GM19239 (cell line): ENCODE results near the gene OR4K15.
"Not testable (repeated sequence)": the region's sequence is repeated elsewhere in the genome, so short reads cannot be mapped to it uniquely, and the experiment has no call there.

Experiments
- DNase-seq: peaks from one replicate; pipeline ENCODE4 v3.0.0; 2011; ENCODE audit warnings: low spot score; ENCODE audit not compliant: insufficient read length
- FAIRE-seq: peaks from 2 replicates; lab custom pipeline; 2011; peaks lifted over from hg19 to GRCh38; lab: Jason Lieb, UNC

The OR4K15 gene, protein sequence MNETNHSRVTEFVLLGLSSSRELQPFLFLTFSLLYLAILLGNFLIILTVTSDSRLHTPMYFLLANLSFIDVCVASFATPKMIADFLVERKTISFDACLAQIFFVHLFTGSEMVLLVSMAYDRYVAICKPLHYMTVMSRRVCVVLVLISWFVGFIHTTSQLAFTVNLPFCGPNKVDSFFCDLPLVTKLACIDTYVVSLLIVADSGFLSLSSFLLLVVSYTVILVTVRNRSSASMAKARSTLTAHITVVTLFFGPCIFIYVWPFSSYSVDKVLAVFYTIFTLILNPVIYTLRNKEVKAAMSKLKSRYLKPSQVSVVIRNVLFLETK

DNA sequence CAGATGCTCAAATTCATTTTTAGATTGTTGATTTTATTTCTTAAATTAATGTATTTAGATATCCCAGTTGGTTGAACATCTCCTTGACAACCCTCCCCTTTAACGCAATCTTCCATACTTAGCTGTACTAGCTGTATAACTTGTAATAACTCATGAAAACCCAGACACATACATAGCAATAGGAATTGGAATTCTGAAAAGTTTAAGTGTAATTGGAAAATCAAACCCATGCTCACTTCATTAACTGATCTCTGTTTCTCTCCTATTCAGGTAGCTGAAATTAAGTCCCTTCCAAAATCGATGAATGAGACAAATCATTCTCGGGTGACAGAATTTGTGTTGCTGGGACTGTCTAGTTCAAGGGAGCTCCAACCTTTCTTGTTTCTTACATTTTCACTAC, at the start of gene OR4K15:
Gene OR4K15, plus strand, starts transcription at position 301 of the 400 bp plus-strand sequence. Its CDS starts 0 bp downstream, at position 301.
- no peak for DNase-seq
- no peak for FAIRE-seq

DNA sequence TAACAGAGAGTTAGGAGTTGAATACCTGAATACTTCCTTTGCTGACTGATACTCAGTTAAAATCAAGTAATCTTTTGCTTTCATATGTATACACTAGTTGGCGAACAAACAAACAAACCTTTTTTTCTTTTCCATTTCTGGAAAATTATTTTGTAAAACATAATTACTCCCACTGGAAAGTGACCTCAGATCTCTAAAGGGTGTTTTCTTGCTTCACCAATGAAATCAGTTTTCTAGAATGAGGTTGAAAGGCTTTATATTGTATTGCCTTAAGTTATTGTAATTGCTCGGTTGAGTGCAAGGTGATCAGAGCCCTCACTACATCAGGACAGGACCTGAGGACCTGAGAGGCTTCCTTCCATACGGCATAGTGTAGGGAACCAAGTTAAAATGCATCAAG, 44.8 kb upstream of the OR4K15 start, which contains the start of gene OR4K1:
Gene OR4K1, plus strand, starts transcription at position 301 of the 400 bp plus-strand sequence. CDS start 4,750 bp downstream, outside the sequence.
- FAIRE-seq (no peak), DNase-seq (no peak)

DNA sequence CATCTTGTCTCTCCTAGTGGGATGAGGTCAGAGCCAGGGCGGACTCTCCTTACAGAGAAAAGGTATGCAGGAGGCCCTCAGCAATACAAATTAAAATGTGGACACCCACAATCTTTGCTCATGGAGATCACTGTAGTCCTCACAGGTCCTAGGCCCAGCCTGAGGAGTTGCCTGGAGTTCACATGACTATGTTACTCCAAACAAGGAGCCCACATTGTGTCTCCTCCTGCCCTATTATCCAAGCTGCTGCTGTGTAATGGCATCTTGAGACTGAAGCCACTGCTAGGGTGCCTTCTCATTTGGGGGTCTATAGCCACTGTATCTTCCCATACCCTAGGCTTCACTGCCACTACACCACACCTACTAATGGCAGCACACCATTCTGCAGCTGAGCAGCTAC, 33.7 kb upstream of the OR4K15 start:
- FAIRE-seq (no peak), DNase-seq (no peak)

DNA sequence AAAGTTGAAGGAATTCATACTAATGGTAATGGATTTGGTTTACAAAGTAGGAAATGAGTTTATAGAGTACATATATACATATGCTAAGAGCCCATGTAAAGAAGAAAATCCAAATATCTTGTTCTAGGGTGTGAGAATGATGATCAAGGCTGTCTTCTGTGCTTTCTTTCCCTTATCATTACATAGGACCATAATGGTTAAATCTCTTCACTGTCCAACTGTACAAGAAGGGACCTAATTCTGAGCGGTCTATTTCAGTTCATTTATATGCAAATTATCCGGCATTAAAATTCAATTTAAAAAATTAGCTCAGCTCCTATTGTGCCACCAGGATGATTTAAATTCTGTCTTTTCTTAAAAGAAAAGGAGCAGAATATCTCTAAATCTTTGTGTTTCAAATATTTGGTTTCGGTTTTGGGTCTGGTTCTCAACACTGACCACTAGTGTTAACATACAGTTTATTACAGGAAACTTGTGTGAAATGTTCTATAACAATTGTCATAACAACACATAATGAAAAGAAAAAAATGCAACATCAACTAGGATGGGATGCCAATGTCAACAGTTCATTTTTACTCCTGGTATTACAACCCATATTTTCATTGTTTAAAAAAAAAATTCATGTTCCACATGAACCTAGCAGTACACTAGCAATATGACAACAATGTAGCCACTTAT, 27.8 kb upstream of the OR4K15 start:
- DNase-seq (no peak), FAIRE-seq (no peak)

DNA sequence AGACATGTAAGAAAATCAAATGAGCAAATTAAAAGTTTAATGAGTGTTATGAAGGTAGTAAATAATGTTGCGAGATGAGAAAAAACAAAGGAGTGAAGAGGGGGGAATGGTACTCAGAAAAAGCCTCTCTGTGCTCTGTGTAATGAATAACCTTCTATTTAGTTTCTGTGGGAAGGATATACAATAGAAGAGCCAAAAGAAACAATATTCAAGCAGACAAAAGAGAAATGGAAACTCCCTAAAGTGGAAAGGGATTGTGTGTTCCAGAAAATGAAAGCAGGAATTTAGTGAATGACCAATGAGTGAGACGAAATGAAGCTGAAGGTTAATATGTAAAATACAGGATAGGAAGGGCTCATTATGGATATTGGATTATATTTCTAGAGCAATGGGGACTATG, 26.2 kb upstream of the OR4K15 start:
- no peak for DNase-seq

DNA sequence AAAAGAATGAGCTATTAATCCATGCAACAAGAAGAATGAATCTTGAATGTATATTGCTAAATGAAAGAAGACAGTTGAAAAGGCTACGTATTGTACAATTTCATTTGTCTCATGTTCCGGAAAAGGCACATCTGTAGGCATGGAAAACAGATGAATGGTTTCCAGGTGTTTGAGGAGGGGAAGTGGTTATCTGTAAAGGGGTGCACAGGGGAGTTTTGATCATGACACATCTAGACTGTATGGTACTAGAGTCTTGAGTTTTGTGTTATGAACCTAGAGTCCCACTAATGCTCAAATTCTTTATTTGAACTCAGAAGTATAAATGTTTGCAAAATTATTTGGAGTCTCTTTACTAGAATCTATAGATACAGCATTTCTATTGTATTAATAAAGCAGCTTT, 5.7 kb upstream of the OR4K15 start:
- not testable (repeated sequence) for DNase-seq, FAIRE-seq

More for the DNA sequence above, 26.2 kb upstream of the OR4K15 start:
- no peak for FAIRE-seq

DNA sequence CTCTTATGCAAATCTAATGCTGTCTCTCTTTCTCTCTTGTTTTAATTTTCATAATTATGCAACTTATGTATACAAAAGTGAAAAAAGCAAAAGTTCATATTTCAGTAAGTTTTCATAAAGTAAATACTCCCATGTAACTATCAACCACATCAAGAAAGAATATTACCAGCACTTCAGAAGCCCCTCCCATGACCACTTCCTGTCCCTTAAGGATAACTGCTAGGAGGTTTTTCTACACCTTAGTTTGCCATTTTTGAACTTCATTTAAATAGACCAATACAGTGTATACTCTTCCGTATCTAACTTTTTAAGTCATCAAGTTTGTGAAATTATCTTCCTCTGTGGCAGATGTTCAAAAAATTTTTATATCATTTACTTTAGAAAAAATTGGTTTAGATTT, 547 bp upstream of the OR4K15 start:
- no peak for FAIRE-seq

DNA sequence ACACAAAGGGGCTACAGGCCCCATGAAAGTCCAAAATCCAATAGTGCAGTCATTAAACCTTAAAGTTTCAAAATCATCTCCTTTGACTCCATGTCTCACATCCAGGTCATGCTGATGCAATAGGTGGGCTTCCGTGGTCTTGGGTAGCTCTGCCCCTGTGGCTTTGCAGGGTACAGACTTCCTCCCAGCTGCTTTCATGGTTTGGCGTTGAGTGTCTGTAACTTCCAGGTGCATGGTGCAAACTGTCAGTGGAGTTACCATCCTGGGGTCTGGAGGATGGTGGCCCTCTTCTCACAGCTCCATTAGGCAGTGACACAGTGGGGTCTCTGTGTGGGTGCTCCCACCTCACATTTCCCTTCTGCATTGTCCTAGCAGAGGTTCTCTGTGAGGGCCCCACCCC, 18.0 kb downstream of the OR4K15 start:
- FAIRE-seq: no peak
- no peak for DNase-seq

More for the DNA sequence above, 547 bp upstream of the OR4K15 start:
- DNase-seq: no peak

DNA sequence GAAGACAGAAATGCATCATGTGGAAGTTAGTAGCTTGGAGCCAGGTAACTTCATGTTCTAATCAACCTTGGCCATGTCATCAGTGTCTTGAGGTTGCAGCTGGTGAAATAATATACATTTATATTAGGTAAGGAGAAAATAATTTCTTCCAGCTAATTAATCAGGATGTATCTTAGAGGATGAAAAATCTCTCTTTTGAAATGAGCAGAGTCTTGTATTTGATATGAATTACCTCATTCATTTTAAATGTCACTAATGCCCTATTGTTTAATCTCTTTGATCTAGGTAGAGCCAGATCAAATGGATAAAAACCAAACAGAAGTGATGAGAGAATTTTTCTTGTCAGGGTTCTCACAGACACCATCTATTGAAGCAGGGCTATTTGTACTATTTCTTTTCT, 26.5 kb downstream of the OR4K15 start, which contains the start of gene OR4Q2:
Gene OR4Q2, plus strand, starts transcription at position 301 of the 400 bp plus-strand sequence.
- DNase-seq (no peak), FAIRE-seq (no peak)

DNA sequence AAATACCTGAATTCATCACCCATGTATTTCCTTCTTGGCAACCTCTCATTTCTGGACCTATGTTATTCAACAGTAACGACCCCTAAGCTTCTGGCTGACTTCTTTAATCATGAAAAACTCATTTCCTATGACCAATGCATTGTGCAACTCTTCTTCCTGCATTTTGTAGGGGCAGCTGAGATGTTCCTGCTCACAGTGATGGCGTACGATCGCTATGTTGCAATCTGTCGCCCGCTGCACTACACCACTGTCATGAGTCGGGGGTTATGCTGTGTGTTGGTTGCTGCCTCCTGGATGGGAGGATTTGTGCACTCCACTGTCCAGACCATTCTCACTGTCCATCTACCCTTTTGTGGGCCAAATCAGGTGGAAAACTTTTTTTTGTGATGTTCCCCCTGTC, 26.9 kb downstream of the OR4K15 start:
- FAIRE-seq: no peak

DNA sequence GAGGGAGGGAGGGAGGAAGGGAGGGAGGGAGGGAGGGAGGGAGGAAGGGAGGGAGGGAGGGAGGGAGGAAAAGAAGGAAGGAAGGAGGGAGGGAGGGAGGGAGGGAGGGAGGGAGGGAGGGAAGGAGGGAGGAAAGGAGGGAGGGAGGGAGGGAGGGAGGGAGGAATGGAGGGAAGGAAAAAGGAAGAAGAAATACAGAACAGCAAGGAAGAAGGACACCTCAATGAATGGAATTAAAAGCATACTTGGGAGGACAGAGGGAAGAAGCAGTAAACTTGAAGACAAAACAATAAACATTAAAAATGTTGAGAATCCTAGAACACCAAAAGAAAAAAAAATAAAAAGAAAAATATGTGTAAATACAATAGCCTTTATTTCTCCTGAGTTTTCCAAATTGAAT, 32.8 kb downstream of the OR4K15 start:
- DNase-seq: no peak
- no peak for FAIRE-seq

More for the DNA sequence above, 26.9 kb downstream of the OR4K15 start:
- DNase-seq: no peak

DNA sequence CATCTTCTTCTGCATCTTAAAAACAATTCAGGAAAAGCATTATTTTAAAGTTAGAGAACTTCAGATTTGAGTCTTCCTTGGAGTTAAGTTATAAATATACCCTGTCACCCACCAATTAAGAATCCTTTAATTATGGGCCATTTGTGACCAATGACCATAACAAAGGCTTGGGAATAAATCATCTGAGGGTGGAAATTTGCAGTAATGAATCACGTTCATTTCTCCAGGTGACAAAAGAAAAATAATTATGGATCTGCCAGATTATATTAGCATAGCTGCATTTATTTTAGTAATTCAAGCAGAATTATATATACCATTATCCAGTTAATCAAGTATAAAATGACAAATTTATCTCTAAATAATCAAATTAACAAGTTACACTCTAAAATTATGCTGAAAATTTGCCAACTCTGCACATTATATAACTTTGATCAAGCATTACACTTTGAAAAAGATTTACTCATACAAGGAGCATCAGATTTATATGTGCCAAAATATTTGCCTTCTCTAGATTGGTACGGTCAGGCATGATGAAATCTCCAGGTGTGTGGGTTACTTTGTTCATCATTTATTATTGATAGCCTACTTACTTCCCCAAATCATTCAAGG, 44.0 kb downstream of the OR4K15 start, which contains the start of gene OR4K14:
Gene OR4K14, minus strand, starts transcription at position 51 of the 609 bp plus-strand sequence. CDS start 4,114 bp downstream, outside the sequence.
- FAIRE-seq (no peak), DNase-seq (no peak)
